HG03066 (cell line): ENCODE measurements around the gene TFB1M.

ENCODE experiments used
- ATAC-seq: cut with Tn5 transposase; IDR thresholded peaks from one replicate; pipeline ENCODE4 v1.9.1; 2021; ENCODE audit warnings: low read depth; ENCODE audit not compliant: unreplicated experiment

Gene TFB1M

DNA sequence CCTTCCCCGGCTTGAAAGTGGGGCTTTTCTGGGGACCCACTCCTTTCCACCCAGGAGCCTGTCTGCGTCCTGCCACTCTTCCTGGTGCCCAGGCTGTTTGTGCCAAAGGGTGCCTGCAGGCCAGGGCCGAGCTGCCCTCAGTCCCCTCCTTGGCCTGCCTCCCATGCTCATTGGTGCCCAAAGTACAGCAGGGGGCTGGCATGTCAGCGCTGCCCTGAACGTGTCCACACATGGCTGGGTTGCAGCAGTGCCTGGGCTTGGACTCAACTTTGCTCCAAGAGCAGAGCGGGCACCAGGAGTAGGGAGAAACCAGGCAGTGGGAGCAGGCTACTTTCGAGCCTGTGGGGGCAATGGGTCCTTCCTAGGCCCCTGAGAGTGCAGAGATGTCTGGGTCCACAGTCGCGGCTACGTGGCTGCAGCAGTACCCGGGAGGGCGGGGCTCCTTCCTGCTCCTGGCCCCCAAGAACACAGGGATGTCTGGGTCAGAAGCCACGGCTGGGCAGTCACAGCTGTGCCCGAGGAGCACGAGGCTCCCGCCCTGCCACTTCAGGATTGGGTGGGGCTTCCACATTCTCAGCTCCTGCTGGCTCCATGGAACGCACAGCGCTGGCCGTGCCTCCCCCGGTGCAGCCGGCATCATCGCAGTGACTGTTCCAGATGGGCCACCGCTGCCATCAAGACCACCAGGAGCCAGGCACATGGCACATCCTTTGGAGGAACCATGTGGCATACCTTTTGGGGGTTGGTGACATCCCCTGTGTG is 100.5 kb downstream of the TFB1M start:
- no peak for ATAC-seq

DNA sequence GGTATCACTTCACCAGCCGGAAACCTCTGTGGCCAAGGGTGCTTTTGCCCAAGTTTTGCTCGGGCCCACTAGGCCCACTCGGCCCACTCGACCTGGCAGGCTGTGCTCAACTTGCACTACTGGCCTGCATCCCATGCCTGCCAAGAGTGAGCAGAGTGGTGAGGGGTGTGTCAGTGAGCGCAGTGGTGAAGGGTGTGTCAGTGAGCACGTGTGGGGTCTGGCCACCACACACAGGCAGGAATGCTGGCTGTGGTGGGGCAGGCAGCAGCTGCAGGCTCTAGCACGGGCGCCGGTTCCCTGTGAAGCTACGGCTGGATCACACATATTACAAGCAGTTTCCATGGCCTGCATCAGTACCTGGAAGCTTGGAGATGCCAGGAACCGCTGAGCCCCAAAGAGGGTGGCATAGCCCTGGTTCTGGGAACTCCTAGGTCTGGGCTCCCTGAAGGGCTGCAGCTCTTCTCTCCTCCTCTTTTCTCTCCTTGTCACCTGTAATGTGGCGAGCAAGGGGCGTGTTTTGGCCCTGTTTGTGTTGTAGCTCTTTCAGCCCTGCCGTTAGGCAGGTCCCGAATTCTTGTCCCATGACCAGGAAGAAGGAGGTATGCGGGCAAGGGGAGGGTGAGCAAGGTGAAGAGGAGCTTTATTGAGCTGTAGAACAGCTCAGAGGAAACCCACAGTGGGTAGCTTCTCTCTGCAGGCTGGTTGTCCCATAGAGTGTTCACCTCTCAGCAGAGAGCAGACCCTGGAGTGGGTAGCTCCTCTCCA is 101.5 kb downstream of the TFB1M start:
- no peak for ATAC-seq

DNA sequence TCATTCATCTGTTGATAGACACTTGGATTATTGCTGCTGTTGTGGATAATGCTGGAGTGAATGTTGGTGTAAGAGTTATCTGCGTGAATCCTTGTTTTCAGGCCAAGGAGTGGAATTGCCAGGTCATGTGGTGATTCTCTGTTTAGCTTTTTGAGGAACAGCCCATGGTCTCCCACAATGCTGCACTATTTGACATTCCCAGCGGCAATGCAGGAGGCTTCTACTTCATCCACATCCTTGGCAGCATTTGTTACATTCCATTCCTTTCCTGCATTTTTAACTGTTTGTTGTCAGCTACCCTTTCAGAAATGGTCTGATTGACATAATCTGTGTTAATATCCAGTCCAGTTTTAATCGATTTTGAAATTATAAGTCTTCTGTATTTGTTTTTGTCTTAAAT is 102.2 kb downstream of the TFB1M start:
- ATAC-seq: no peak

DNA sequence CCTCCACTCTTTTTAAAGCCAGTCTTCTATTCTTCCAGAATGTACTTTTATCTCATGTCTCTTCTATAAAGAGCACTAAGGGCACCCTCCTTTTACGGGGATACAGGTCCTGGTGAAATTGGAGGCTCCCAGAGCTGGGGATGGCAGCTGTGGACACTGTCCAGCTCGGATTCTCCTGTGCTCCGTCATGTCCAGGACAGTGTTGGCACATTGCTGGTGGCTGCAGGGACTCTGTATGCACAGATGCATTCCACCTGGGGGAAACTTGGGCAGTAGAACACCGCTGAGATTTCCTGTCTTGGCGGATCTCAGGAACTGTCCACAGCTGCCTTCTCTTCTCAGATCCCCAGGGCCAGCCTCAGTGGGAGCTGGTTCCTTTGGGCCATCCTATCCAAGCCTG is 107.1 kb downstream of the TFB1M start:
- ATAC-seq: no peak
